Measurements from ENCODE around the gene TARBP2.
A peak's percentile ranks its signal among the peaks of the same experiment; 100 is the strongest.

The TARBP2 gene

DNA sequence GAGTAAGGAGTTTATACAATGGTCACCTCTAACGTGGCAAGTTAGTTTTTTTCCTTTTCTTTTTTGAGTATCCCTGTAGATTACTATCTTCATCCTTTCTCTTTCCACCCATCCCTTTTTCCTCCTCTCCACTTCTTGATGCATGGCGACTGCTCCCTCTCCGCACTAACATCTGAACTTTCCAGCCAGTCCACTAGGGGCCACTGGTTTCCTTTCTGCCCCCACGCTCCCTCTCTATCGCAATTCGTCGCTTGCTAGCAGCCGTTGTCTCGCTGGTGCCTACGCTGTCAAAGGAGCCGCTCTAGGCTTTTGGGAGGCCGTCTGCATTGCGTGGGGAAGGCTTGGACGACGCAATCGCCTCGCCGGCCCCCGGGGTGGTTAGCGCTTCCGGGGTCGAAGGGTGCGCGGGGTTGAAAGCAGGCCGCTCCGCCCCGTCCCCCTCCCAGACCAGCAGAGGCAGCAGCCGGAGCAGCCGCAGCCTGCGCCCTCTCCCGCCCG, 49.4 kb upstream of the TARBP2 start, which contains the start of gene PCBP2 (continued):
- TF ChIP-seq SP7 (tag by site-specific recombination; IDR thresholded peaks at IDR 0.05) (peak; percentile 92), ZNF548 (tag by site-specific recombination; IDR thresholded peaks at IDR 0.05) (no peak), ZNF610 (tag by site-specific recombination; IDR thresholded peaks at IDR 0.05; ENCODE audit: borderline replicate concordance) (peak; percentile 84; the same call in 1 of the 2 replicates), ZNF626 (tag by site-specific recombination; IDR thresholded peaks at IDR 0.05) (no peak), ZNF132 (tag by site-specific recombination; IDR thresholded peaks at IDR 0.05; ENCODE audit: borderline replicate concordance) (no peak), ZNF449 (tag by site-specific recombination; IDR thresholded peaks at IDR 0.05) (no peak), ZNF155 (tag by site-specific recombination; IDR thresholded peaks at IDR 0.05) (no peak), YY1 (tag by site-specific recombination; IDR thresholded peaks at IDR 0.05) (peak; percentile 64; the same call in 1 of the 2 replicates), ZBTB7A (tag by site-specific recombination; IDR thresholded peaks at IDR 0.05; ENCODE audit: low read depth) (no peak), ZNF266 (tag by site-specific recombination; IDR thresholded peaks at IDR 0.05; ENCODE audit: low read depth) (no peak), SALL2 (tag by site-specific recombination; IDR thresholded peaks at IDR 0.05; ENCODE audit: borderline replicate concordance) (no peak), HOXA7 (CRISPR knock-in tag; IDR thresholded peaks at IDR 0.05; ENCODE audit: borderline replicate concordance) (no peak), ZNF560 (tag by site-specific recombination; IDR thresholded peaks at IDR 0.05; ENCODE audit: borderline replicate concordance) (no peak), SCRT1 (tag by site-specific recombination; IDR thresholded peaks at IDR 0.05; ENCODE audit: borderline replicate concordance) (no peak), ZNF785 (tag by site-specific recombination; IDR thresholded peaks at IDR 0.05) (no peak; the same call in 1 of the 2 replicates), IKZF3 (tag by site-specific recombination; IDR thresholded peaks at IDR 0.05) (peak; percentile 33; the same call in 1 of the 2 replicates), ZNF140 (tag by site-specific recombination; IDR thresholded peaks at IDR 0.05) (no peak), ZNF274 (IDR thresholded peaks at IDR 0.05; ENCODE audit: low read length) (no peak), ZNF274 (tag by site-specific recombination; IDR thresholded peaks at IDR 0.05; ENCODE audit: borderline replicate concordance) (no peak), ZNF776 (tag by site-specific recombination; IDR thresholded peaks at IDR 0.05; ENCODE audit: borderline replicate concordance) (no peak), TSHZ1 (tag by site-specific recombination; IDR thresholded peaks at IDR 0.05; ENCODE audit: borderline replicate concordance) (peak; percentile 63; the same call in 1 of the 2 replicates), ZNF837 (tag by site-specific recombination; IDR thresholded peaks at IDR 0.05) (no peak), ZNF175 (tag by site-specific recombination; IDR thresholded peaks at IDR 0.05) (no peak), REST (tag by site-specific recombination; IDR thresholded peaks at IDR 0.05) (0 out of 2 replicates have a peak, but pooled peaks have one; percentile 20), ZNF350 (tag by site-specific recombination; IDR thresholded peaks at IDR 0.05) (no peak)
- TF ChIP-seq, protein P1, sequence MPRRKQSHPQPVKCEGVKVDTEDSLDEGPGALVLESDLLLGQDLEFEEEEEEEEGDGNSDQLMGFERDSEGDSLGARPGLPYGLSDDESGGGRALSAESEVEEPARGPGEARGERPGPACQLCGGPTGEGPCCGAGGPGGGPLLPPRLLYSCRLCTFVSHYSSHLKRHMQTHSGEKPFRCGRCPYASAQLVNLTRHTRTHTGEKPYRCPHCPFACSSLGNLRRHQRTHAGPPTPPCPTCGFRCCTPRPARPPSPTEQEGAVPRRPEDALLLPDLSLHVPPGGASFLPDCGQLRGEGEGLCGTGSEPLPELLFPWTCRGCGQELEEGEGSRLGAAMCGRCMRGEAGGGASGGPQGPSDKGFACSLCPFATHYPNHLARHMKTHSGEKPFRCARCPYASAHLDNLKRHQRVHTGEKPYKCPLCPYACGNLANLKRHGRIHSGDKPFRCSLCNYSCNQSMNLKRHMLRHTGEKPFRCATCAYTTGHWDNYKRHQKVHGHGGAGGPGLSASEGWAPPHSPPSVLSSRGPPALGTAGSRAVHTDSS (tag by site-specific recombination; IDR thresholded peaks at IDR 0.05), result no peak
- TF ChIP-seq, protein P2, sequence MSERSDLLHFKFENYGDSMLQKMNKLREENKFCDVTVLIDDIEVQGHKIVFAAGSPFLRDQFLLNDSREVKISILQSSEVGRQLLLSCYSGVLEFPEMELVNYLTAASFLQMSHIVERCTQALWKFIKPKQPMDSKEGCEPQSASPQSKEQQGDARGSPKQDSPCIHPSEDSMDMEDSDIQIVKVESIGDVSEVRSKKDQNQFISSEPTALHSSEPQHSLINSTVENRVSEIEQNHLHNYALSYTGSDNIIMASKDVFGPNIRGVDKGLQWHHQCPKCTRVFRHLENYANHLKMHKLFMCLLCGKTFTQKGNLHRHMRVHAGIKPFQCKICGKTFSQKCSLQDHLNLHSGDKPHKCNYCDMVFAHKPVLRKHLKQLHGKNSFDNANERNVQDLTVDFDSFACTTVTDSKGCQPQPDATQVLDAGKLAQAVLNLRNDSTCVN (tag by site-specific recombination; optimal IDR thresholded peaks at IDR 0.05), result no peak
- TF ChIP-seq, protein P3, sequence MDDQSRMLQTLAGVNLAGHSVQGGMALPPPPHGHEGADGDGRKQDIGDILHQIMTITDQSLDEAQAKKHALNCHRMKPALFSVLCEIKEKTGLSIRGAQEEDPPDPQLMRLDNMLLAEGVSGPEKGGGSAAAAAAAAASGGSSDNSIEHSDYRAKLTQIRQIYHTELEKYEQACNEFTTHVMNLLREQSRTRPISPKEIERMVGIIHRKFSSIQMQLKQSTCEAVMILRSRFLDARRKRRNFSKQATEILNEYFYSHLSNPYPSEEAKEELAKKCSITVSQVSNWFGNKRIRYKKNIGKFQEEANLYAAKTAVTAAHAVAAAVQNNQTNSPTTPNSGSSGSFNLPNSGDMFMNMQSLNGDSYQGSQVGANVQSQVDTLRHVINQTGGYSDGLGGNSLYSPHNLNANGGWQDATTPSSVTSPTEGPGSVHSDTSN (CRISPR knock-in tag; IDR thresholded peaks at IDR 0.05), result no peak

All from HEK293 (cell line).